HepG2 (cell line): Measurements from ENCODE around the gene TNFSF13. TPM values are rescaled to one million over a fixed set of nuclear protein-coding genes. Genes with fewer than 3 reads are reported as not detected.

Experiments
- ADNP ChIP-seq: sonication (generic); formaldehyde crosslinking; IDR thresholded peaks from 2 replicates; pipeline ENCODE4 v1.4.0; 2020; ENCODE audit warnings: missing genetic modification reagents
- BHLHE40 ChIP-seq: IDR thresholded peaks from 2 replicates; pipeline ENCODE4 v1.6.1; 2011; ENCODE audit warnings: low read length, improper control_type of control experiment
- CENPBD1 ChIP-seq: sonication (generic); formaldehyde crosslinking; IDR thresholded peaks from 2 replicates; pipeline ENCODE4 v1.8.0; 2022; ENCODE audit warnings: missing genetic modification reagents, low read depth, mild to moderate bottlenecking, borderline replicate concordance
- ELF1 ChIP-seq: sonication (generic); formaldehyde crosslinking; IDR thresholded peaks from 2 replicates; pipeline ENCODE4 v1.4.0; 2020; ENCODE audit warnings: missing genetic modification reagents
- FOXK1 ChIP-seq: sonication (generic); formaldehyde crosslinking; IDR thresholded peaks from 2 replicates; pipeline ENCODE4 v1.4.0; 2020; ENCODE audit warnings: low read depth, missing genetic modification reagents, borderline replicate concordance
- HNRNPUL1 ChIP-seq: fragments of 200-400 bp; formaldehyde crosslinking; IDR thresholded peaks from 2 replicates; pipeline ENCODE4 v1.6.1; 2017; ENCODE audit warnings: low read depth, mild to moderate bottlenecking, low read length, moderate library complexity
- KDM2A ChIP-seq: sonication (generic); formaldehyde crosslinking; IDR thresholded peaks from 2 replicates; pipeline ENCODE4 v1.4.0; 2020; ENCODE audit warnings: low read depth, missing genetic modification reagents, borderline replicate concordance
- KDM5A ChIP-seq: fragments of 200-600 bp; sonication (generic); IDR thresholded peaks from 2 replicates; pipeline ENCODE4 v1.7.0; 2018; ENCODE audit warnings: antibody characterized with exemption, mild to moderate bottlenecking, low read length, borderline replicate concordance
- MLLT10 ChIP-seq: sonication (generic); formaldehyde crosslinking; IDR thresholded peaks from 2 replicates; pipeline ENCODE4 v1.4.0; 2020; ENCODE audit warnings: missing genetic modification reagents
- MTA1 ChIP-seq: sonication (generic); formaldehyde crosslinking; IDR thresholded peaks from 2 replicates; pipeline ENCODE4 v1.4.0; 2020; ENCODE audit warnings: missing genetic modification reagents, mild to moderate bottlenecking, borderline replicate concordance
- RNF2 ChIP-seq: fragments of 450-650 bp; conservative IDR thresholded peaks from 2 replicates; pipeline ENCODE4 v1.6.1; 2016; ENCODE audit warnings: low read depth
- SMC3 ChIP-seq: IDR thresholded peaks from 2 replicates; pipeline ENCODE4 v1.6.1; 2011; ENCODE audit warnings: low read length, improper control_type of control experiment
- SP1 ChIP-seq, 2 experiments: fragments of 450-650 bp in 1 of 2; sonication (generic) in 1 of 2; formaldehyde crosslinking in 1 of 2; IDR thresholded peaks; 2 replicates each; pipeline versions ENCODE4 v1.4.0 to v1.6.1; 2016 to 2020; ENCODE audit warnings: missing genetic modification reagents in 1 of 2
- TCF7L2 ChIP-seq: IDR thresholded peaks from 2 replicates; pipeline ENCODE4 v1.6.1; 2011; ENCODE audit warnings: mild to moderate bottlenecking, low read depth, low read length, moderate library complexity
- TGIF2 ChIP-seq: IDR thresholded peaks from 2 replicates; pipeline ENCODE4 v1.6.1; 2016; ENCODE audit warnings: control low read depth, missing compliant biosample characterization
- ZBTB10 ChIP-seq: sonication (generic); formaldehyde crosslinking; IDR thresholded peaks from 2 replicates; pipeline ENCODE4 v1.4.0; 2020; ENCODE audit warnings: missing genetic modification reagents, borderline replicate concordance
- ZNF20 ChIP-seq: sonication (generic); formaldehyde crosslinking; IDR thresholded peaks from 2 replicates; pipeline ENCODE4 v1.4.0; 2020; ENCODE audit warnings: mild to moderate bottlenecking, moderate library complexity, missing genetic modification reagents
- ZNF432 ChIP-seq: sonication (generic); formaldehyde crosslinking; IDR thresholded peaks from 2 replicates; pipeline ENCODE4 v1.5.0; 2020; ENCODE audit warnings: missing genetic modification reagents, mild to moderate bottlenecking, borderline replicate concordance
- ZNF790 ChIP-seq: sonication (generic); formaldehyde crosslinking; IDR thresholded peaks from 2 replicates; pipeline ENCODE4 v1.8.0; 2022; ENCODE audit warnings: missing genetic modification reagents, mild to moderate bottlenecking, borderline replicate concordance
- ZSCAN21 ChIP-seq: sonication (generic); formaldehyde crosslinking; IDR thresholded peaks from 2 replicates; pipeline ENCODE4 v1.8.0; 2022; ENCODE audit warnings: mild to moderate bottlenecking, missing genetic modification reagents, moderate library complexity, borderline replicate concordance
- ZSCAN22 ChIP-seq: sonication (generic); formaldehyde crosslinking; IDR thresholded peaks from 2 replicates; pipeline ENCODE4 v1.4.0; 2020; ENCODE audit warnings: mild to moderate bottlenecking, missing genetic modification reagents
- polyA plus RNA-seq, 8 experiments: library from polyadenylated mRNA; depleted of rRNA in 3 of 8; stranded (reverse) in 7 of 8; unstranded in 1 of 8; fragments of >200 nt; fragmentation: Illumina TruSeq in 4 of 8; extraction: Trizol in 4 of 8; gene quantifications; 2 replicates each; pipeline versions ENCODE4 v1.2.1 to v1.2.3, GENCODE V29; 2011 to 2016; ENCODE audit warnings: low read depth in 4 of 8, missing spikeins in 1 of 8, mixed read lengths in 1 of 8; ENCODE audit not compliant: insufficient read depth in 1 of 8
- total RNA-seq, 5 experiments: library from RNA; depleted of rRNA; stranded (reverse); fragments of >200 nt; fragmentation: Illumina TruSeq; extraction: Trizol; gene quantifications; 2 replicates each; pipeline ENCODE4 v1.2.3, GENCODE V29; 2016; ENCODE audit warnings: low read depth in 1 of 5
- TF ChIP-seq, protein P1 (sequence below): sonication (generic); formaldehyde crosslinking; IDR thresholded peaks from 2 replicates; pipeline ENCODE4 v1.4.0; 2020; ENCODE audit warnings: low read depth, mild to moderate bottlenecking, missing genetic modification reagents
- TF ChIP-seq, protein P2 (sequence below): sonication (generic); formaldehyde crosslinking; conservative IDR thresholded peaks from 2 replicates; pipeline ENCODE4 v1.4.0; 2020; ENCODE audit warnings: missing genetic modification reagents
- TF ChIP-seq, protein P3 (sequence below): sonication (generic); formaldehyde crosslinking; IDR thresholded peaks from 2 replicates; pipeline ENCODE4 v1.4.0; 2020; ENCODE audit warnings: low read depth, mild to moderate bottlenecking, missing genetic modification reagents

The TNFSF13 gene
- total and polyA plus RNA-seq, 2 of the 13 experiments (the other 11 are each of a cell fraction or from before 2014, with no cell fraction given) = 2.5 to 3.3 TPM

DNA sequence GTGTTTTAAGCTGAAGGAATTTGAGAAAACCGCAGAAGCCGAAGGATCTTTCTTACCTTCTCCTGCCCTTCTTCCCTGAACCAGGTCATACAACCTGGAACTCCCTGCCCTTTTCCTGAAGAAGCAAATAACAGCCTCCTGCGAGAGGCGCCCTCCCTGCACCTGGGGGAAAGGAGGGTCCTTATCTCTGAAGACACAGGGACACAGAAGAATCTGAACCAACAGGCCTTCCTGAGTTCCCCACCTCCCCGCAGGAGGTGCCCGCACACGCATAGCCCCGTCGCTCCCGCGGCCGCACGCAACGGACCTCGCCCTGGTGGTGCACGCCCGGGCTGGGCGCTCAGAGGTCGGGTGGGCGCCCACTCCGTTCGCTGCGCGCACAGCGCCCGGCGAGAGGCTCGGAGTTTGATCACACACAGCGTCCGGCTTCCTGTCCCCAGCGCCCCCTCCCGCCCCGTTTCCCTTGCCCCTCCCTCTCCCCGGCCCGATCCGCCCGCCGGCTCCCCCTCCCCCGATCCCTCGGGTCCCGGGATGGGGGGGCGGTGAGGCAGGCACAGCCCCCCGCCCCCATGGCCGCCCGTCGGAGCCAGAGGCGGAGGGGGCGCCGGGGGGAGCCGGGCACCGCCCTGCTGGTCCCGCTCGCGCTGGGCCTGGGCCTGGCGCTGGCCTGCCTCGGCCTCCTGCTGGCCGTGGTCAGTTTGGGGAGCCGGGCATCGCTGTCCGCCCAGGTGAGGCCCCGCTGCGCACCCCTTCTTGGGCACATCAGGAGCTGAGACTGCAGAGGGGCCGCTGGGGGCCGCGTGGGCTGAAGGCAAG is 9.8 kb upstream of the TNFSF13 start, which contains the start of gene TNFSF12 (continued):
- TF ChIP-seq, protein P1, sequence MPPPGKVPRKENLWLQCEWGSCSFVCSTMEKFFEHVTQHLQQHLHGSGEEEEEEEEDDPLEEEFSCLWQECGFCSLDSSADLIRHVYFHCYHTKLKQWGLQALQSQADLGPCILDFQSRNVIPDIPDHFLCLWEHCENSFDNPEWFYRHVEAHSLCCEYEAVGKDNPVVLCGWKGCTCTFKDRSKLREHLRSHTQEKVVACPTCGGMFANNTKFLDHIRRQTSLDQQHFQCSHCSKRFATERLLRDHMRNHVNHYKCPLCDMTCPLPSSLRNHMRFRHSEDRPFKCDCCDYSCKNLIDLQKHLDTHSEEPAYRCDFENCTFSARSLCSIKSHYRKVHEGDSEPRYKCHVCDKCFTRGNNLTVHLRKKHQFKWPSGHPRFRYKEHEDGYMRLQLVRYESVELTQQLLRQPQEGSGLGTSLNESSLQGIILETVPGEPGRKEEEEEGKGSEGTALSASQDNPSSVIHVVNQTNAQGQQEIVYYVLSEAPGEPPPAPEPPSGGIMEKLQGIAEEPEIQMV (CRISPR knock-in tag) = 0 out of 2 replicates have a peak, but pooled peaks have one; percentile 17
- TF ChIP-seq CENPBD1 (CRISPR knock-in tag) = no peak
- TF ChIP-seq RNF2 = no peak
- TF ChIP-seq KDM2A = peak; percentile 47; the same call in 1 of the 2 replicates
- no peak for TF ChIP-seq MTA1
- no peak for TF ChIP-seq FOXK1 (CRISPR knock-in tag)
- no peak for TF ChIP-seq SP1 (IDR thresholded peaks at IDR 0.05)
- no peak for TF ChIP-seq SP1 (CRISPR knock-in tag; IDR thresholded peaks at IDR 0.05)
- TF ChIP-seq HNRNPUL1 = no peak
- TF ChIP-seq, protein P2, sequence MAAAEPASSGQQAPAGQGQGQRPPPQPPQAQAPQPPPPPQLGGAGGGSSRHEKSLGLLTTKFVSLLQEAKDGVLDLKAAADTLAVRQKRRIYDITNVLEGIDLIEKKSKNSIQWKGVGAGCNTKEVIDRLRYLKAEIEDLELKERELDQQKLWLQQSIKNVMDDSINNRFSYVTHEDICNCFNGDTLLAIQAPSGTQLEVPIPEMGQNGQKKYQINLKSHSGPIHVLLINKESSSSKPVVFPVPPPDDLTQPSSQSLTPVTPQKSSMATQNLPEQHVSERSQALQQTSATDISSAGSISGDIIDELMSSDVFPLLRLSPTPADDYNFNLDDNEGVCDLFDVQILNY = no peak
- TF ChIP-seq ADNP (CRISPR knock-in tag) = no peak
- TF ChIP-seq KDM5A = no peak
- TF ChIP-seq, protein P3, sequence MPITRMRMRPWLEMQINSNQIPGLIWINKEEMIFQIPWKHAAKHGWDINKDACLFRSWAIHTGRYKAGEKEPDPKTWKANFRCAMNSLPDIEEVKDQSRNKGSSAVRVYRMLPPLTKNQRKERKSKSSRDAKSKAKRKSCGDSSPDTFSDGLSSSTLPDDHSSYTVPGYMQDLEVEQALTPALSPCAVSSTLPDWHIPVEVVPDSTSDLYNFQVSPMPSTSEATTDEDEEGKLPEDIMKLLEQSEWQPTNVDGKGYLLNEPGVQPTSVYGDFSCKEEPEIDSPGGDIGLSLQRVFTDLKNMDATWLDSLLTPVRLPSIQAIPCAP (CRISPR knock-in tag) = no peak
- TF ChIP-seq MLLT10 = no peak
- TF ChIP-seq SMC3 = no peak
- TF ChIP-seq TGIF2 (CRISPR knock-in tag) = no peak
- no peak for TF ChIP-seq ZNF790
- no peak for TF ChIP-seq ZBTB10 (CRISPR knock-in tag)
- no peak for TF ChIP-seq TCF7L2
- TF ChIP-seq ZSCAN22 (CRISPR knock-in tag) = no peak
- TF ChIP-seq ZSCAN21 (CRISPR knock-in tag) = no peak
- TF ChIP-seq BHLHE40 = no peak
- no peak for TF ChIP-seq ZNF432 (CRISPR knock-in tag)
- no peak for TF ChIP-seq ELF1 (CRISPR knock-in tag)
- no peak for TF ChIP-seq ZNF20 (CRISPR knock-in tag)
